Measurements from ENCODE around the gene ATP9B.

The ATP9B gene

GRCh38 chr18:79026491-79026890 lies 42.7 kb upstream of the ATP9B start:
- TF ChIP-seq EZH2 (optimal IDR thresholded peaks at IDR 0.05; ENCODE audit: low read depth, low read length) (no peak), CTCF (IDR thresholded peaks at IDR 0.05; ENCODE audit: low read length) (no peak), EZH2phosphoT487 (IDR thresholded peaks at IDR 0.05; ENCODE audit: low read length) (no peak)
- no peaks in the 10 kb centered on the region for H3K79me2 ChIP-seq (ENCODE audit: low read length)
- H3K4me2 ChIP-seq (ENCODE audit: low read depth, low read length): no peak overlapping the region
- no peaks in the 10 kb centered on the region for H3K36me3 ChIP-seq (replicated peaks; ENCODE audit: insufficient read depth, low read length)
- no peaks in the 10 kb centered on the region for H3K4me1 ChIP-seq (ENCODE audit: low read length)
- H3K27me3 ChIP-seq (replicated peaks; ENCODE audit: insufficient read depth, low read length): no peaks in the 10 kb centered on the region
- H3F3A ChIP-seq (ENCODE audit: insufficient read depth, low read length): no peaks in the 10 kb centered on the region
- no peak for DNase-seq
- no peak overlapping the region for H3K27ac ChIP-seq (ENCODE audit: low read length)
- H3K9ac ChIP-seq (ENCODE audit: low read length): no peak overlapping the region
- H4K20me1 ChIP-seq (ENCODE audit: insufficient read depth, low read length): no peaks in the 10 kb centered on the region
- no peaks in the 10 kb centered on the region for H3K9me3 ChIP-seq (replicated peaks; ENCODE audit: insufficient read depth, low read length)
- no peak overlapping the region for H3K4me3 ChIP-seq (ENCODE audit: low read length)
- H2AFZ ChIP-seq (ENCODE audit: low read length): no peak overlapping the region
- H3K9me2 ChIP-seq (replicated peaks; ENCODE audit: insufficient read depth, low read length): no peaks in the 10 kb centered on the region

- no peak for TF ChIP-seq EZH2phosphoT487 (IDR thresholded peaks at IDR 0.05; ENCODE audit: low read length)
- no peak for TF ChIP-seq CTCF (IDR thresholded peaks at IDR 0.05; ENCODE audit: low read length)
- H3K27ac ChIP-seq (ENCODE audit: low read length): no peak overlapping the region
- H3K36me3 ChIP-seq (replicated peaks; ENCODE audit: insufficient read depth, low read length): no peaks in the 10 kb centered on the region
- H3F3A ChIP-seq (ENCODE audit: insufficient read depth, low read length): no peaks in the 10 kb centered on the region
- no peaks in the 10 kb centered on the region for H3K27me3 ChIP-seq (replicated peaks; ENCODE audit: insufficient read depth, low read length)
- no peaks in the 10 kb centered on the region for H4K20me1 ChIP-seq (ENCODE audit: insufficient read depth, low read length)
- no peak overlapping the region for H3K4me3 ChIP-seq (ENCODE audit: low read length)
- no peaks in the 10 kb centered on the region for H3K9me3 ChIP-seq (replicated peaks; ENCODE audit: insufficient read depth, low read length)
- no peaks in the 10 kb centered on the region for H3K79me2 ChIP-seq (ENCODE audit: low read length)
- no peak for DNase-seq
- H3K4me2 ChIP-seq (ENCODE audit: low read depth, low read length): no peak overlapping the region
- H3K9me2 ChIP-seq (replicated peaks; ENCODE audit: insufficient read depth, low read length): no peaks in the 10 kb centered on the region
- no peak overlapping the region for H3K9ac ChIP-seq (ENCODE audit: low read length)
- H3K4me1 ChIP-seq (ENCODE audit: low read length): no peaks in the 10 kb centered on the region
- H2AFZ ChIP-seq (ENCODE audit: low read length): no peak overlapping the region
Measured at GRCh38 chr18:79030680-79031079, 38.5 kb upstream of the ATP9B start.

DNA sequence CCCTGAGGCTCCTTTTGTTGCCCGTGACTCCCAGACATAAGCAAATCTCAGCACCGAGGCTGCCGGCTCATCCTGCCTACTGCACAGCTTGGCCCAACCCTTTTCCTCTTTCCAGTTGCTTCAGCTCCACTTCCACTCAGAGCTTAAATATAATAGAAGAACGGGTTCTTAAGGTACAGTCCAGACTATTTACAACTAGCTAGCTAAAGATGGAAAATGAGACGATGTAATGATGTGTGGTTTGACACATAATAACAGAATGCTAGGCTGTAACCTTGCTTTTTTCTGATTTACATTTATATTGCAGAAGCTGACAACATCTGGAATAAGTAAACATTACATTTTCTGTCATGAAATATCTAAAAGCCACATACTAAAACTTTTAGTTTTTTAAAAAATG lies 26.9 kb upstream of the ATP9B start:
- no peaks in the 10 kb centered on the region for H4K20me1 ChIP-seq (ENCODE audit: insufficient read depth, low read length)
- H3K4me1 ChIP-seq (ENCODE audit: low read length): no peaks in the 10 kb centered on the region
- H3K4me2 ChIP-seq (ENCODE audit: low read depth, low read length): no peak overlapping the region
- DNase-seq: no peak
- H3K27me3 ChIP-seq (replicated peaks; ENCODE audit: insufficient read depth, low read length): no peaks in the 10 kb centered on the region
- H3K4me3 ChIP-seq (ENCODE audit: low read length): no peak overlapping the region
- H3K9me2 ChIP-seq (replicated peaks; ENCODE audit: insufficient read depth, low read length): no peaks in the 10 kb centered on the region
- no peaks in the 10 kb centered on the region for H3K36me3 ChIP-seq (replicated peaks; ENCODE audit: insufficient read depth, low read length)
- no peaks in the 10 kb centered on the region for H3K9me3 ChIP-seq (replicated peaks; ENCODE audit: insufficient read depth, low read length)
- H3K27ac ChIP-seq (ENCODE audit: low read length): no peak overlapping the region
- TF ChIP-seq CTCF (IDR thresholded peaks at IDR 0.05; ENCODE audit: low read length): no peak
- no peak for TF ChIP-seq EZH2phosphoT487 (IDR thresholded peaks at IDR 0.05; ENCODE audit: low read length)
- TF ChIP-seq EZH2 (optimal IDR thresholded peaks at IDR 0.05; ENCODE audit: low read depth, low read length): no peak
- no peaks in the 10 kb centered on the region for H3F3A ChIP-seq (ENCODE audit: insufficient read depth, low read length)
- H3K9ac ChIP-seq (ENCODE audit: low read length): no peak overlapping the region
- no peak overlapping the region for H2AFZ ChIP-seq (ENCODE audit: low read length)
- H3K79me2 ChIP-seq (ENCODE audit: low read length): no peaks in the 10 kb centered on the region

Measured in MM.1S (cell line).